HG02970 (cell line): ENCODE measurements around the gene ANKRD2.
"Not testable (repeated sequence)": the region's sequence is repeated elsewhere in the genome, so short reads cannot be mapped to it uniquely, and the experiment has no call there.

Experiments
- ATAC-seq: cut with Tn5 transposase; IDR thresholded peaks from one replicate; pipeline ENCODE4 v1.9.1; 2021; ENCODE audit warnings: mild to moderate bottlenecking, moderate library complexity, moderate number of reproducible peaks; ENCODE audit not compliant: unreplicated experiment, low FRiP score

Gene ANKRD2

DNA sequence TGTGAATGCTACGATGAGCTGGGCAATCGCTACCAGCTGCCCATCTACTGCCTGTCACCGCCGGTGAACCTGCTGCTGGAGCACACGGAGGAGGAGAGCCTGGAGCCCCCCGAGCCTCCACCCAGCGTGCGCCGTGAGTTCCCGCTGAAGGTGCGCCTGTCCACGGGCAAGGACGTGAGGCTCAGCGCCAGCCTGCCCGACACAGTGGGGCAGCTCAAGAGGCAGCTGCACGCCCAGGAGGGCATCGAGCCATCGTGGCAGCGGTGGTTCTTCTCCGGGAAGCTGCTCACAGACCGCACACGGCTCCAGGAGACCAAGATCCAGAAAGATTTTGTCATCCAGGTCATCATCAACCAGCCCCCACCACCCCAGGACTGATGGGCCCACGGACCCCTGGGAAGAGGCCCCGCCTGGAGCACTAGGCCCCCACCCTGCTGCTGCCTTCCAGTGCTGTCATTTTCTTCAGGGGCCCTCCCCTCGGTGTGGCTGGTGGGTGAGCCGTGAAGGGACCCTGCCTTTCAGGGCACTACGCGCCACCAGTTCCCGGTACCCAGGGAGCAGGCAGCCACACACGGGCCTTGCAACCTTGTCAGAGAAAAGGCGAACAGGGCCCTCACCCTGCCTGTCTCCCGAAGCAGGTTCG lies 2.3 kb upstream of the ANKRD2 start:
- no peak for ATAC-seq

DNA sequence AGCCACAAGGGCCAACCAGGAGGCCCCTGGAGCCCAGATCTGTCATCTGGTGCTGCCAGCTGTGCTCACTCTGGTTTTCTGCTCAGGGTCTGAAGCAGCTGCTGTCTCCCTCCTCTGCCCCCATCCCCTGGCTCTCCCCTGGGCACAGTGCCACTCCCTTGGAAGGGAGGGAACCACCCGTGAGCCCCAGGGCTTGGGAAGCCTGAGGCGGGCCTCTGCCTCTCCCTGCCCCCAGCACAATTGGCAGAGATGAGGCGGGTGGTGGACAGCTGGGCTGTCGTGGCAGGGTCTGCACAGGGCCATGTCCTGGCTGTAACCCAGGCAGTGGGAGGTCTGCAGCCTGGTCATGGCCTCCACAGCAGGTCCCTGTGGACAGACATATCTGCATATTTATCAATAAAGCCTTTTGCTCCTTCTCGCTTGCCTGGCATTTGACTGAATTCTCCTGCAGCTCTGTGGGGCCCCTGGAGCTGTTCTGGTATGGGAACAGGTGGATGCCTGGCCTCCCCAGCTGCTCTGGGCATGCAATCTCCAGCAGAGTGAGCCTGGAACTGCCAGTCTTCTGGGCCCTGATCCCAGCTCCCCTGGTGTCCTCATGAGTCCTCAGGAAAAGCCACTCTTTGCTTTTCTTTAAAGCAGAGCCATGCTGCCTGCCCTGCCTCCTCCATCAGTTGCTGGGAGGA lies 1.6 kb upstream of the ANKRD2 start:
- no peak for ATAC-seq

DNA sequence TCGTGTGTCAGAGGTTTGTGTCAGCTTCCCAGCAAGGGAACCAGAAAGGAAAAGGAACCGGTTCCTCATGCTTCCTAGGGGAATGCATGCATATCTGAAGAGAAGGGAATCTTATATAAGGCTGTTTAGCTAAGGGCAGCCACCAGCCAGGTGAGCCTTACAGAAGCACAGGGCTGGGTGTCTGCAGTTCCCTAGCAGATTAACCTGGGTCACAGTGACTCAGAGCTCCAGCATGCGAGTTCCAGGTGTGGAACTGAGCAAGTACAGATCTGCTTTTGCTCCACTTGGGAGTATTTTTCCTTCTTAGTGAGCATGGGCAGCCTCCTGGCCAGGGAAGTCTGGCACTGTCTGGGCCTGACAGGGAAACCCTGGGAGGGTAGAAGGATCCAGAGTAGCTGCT lies 957 bp upstream of the ANKRD2 start:
- ATAC-seq: no peak

DNA sequence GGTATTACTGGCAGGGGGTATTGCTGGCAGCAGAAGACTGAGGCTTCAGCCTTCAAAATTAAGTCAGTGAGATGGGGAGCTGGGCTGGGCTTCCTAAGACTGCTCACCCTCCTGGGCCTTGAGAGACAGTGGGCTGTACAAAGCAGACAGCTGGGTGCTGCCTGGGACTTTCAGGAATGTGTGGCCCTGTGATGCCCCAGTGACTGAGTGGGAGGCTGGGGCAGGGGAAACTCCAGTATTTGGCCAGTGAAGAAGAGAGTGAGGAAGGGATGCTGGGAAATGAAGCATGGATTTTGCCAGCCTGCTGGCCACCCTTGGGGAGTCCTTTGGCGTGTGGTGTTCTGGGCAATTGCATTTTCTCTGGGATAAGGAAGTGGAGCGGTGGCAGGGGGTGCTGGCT lies 442 bp downstream of the ANKRD2 start:
- ATAC-seq: no peak

DNA sequence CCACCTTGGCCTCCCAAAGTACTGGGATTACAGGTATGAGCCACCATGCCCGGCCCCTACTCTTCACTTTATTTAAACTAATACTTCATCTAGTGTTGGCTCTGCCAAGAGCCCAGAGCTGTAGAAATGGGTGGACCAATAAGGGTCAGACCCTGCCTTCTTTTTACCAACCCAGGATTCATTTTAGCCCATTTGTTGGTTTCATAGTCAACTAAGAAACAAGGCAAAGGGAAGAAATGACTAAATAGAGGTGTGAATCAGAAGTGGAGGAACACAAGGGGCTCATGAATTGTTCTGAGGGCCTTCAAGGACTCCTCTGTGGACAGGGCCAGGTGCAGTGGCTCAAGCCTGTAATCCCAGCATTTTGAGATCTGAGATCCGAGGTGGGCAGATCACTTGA lies 1.1 kb downstream of the ANKRD2 start:
- ATAC-seq: no peak

DNA sequence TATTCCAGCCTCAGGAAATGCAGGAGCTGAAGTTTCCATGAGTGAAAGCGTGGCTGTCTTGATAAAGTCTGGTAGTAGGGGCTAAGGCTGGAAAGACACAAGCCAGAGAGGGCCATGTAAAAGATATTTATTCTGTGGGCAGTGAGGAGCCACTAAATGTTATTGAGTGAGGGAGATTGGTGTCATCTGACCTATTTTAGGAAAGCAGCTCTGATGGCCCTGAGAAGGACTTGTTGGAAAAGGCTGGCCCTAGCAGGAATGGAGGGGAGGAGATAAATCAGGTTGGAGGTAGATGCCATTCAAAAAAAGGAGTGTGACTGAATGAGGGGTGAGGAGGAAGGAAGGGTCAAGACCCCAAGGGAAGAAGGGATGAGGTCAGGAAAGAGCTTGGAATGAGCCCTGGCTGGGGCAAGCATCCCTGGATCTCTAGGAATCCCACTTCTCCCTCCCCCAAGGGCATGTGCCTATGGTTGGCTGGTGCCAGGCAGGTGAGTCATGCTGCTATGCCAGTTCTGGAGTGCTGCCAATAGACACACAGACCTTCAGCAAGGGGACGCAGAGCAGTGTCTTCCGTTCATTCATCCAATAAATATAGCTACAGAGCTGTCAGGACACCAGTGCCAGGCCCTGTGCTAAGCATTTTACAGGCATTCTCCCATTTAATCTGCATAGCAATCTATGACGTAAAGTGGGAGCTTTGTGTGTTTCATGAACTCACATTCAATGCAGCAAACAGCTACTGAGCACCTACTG lies 2.0 kb downstream of the ANKRD2 start:
- ATAC-seq: no peak

DNA sequence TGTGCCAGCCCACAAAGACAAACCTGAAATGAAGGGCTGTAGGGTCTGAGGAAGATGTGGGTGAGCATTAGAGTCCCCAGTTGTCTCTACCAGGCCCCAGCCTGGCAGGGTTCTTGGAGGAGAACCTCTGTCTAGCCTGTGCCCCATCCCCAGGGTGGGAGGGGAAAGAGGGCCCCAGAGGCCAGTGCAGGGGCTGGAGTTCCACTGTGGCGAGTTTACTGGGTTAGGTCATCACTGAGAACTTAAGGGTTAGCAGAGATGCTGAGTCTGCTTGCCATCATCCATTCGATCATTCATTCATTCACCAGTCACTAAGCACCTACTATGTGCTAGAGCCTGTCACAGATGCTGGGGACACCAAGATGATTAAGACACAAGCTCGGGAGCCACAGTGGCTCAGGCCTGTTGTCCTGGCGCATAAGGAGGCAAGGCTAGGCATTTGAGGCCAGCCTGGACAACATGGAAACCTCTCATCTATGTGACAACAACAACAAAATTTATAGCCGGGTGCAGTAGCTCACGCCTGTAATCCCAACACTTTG lies 2.6 kb downstream of the ANKRD2 start:
- no peak for ATAC-seq

DNA sequence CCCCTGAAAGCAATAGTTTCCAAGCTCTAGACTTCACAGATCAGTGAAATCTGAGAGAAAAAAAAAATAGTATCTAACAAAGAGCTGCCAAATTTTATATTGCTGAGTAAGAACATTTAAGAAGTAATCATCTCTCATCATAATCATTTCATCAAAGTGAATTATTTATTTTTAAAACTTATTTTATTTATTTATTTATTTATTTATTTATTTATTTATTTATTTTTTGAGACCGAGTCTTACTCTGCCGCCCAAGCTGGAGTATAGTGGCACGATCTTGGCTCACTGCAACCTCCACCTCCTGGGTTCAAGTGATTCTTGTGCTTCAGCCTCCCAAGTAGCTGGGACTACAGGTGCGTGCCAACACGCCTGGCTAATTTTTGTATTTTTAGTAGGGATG lies 3.9 kb downstream of the ANKRD2 start:
- ATAC-seq: not testable (repeated sequence)

DNA sequence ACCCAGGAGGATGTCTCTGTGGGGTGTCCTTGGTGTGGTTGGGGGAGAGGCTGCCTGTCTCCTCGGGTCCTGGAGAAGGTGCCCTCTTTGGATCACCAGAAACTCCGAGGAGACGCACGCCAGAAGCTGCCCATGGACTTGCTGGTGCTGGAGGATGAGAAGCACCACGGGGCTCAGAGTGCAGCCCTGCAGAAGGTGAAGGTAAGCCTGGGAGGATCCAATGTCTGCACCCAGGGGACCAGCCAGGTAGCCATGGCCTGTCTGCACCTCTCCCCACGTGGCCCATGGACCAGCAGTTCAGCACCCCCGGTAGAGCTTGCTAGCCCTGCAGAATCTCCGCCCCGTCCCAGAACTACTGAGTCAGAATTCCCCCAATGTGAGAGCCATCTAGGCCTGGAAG lies 5.1 kb downstream of the ANKRD2 start:
- no peak for ATAC-seq

DNA sequence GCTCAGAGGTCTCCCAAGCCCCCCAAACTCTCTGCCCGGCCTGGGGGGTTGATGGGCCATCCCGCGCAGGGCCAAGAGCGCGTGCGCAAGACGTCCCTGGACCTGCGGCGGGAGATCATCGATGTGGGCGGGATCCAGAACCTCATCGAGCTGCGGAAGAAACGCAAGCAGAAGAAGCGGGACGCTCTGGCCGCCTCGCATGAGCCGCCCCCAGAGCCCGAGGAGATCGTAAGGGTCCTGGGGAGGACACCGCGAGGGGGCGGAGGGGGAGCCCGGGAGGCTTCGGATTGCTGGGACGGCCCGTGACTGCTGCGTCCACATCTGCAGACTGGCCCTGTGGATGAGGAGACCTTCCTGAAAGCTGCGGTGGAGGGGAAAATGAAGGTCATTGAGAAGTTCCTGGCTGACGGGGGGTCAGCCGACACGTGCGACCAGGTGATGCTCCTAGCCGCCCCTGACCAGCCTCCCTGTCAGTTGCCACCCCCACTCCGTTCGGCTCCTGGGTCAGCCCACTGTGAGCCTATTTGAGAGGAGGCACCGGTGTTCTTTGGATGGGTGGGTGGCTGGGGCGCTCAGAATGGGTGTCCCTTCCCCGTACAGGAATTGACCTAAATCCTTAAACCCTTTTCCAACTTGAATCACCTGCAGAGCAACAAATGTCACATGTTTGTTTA lies 5.7 kb downstream of the ANKRD2 start:
- no peak for ATAC-seq

DNA sequence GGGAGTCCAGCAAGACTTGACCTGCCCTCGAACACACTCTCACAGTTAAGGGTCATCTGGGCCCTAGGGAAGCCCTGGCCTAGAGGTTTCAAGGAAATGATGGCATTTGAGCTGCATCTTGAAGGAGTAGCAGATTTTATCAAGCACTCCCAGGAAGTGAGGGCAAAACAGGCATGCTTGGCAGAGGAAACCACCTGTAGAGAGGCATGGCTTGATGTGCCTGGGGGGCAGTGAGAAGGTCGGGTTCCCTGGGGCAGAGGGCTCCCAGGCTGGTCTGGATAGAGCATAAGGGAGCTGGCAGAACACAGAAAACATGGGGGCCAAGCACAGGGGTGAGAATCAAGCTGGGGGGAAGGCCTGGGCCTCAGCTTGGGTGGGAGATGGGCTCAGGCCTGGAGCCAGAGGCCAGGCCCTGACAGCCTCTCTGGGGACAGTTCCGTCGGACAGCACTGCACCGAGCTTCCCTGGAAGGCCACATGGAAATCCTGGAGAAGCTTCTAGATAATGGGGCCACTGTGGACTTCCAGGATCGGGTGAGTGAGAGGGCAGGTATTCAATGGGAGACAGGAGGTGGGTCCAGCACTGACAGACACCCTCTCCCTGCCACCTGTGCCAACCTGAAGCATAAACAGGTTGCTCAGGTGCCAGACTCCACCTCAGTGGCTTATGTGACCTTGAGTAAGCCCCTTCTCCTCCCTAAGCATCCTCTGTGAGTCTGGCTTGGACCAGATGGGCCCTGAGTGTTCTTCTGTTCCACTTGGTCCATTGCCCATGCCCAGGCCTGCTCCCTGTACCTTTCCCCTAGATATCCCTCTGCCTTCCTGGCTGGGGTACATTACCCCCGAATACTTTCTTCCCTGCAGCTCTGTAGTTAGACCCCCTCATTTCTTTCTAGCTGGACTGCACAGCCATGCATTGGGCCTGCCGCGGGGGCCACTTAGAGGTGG lies 8.1 kb downstream of the ANKRD2 start:
- no peak for ATAC-seq

DNA sequence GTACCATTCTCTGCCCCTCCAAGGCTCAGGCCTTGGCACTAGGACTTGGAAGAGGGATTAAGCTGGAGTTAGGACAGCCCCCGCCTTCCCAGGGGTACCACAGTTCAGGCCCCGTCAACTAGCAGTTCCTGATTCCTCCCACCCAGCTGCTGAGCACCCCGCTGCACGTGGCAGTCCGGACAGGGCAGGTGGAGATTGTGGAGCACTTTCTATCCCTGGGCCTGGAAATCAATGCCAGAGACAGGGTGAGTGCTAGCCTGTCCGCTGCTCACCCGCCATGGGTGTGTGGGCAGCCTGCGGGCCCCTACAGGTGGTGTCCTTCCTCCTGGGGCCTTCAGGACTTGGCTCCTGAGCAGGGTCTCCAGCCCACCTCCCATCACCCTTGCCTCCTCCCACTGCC lies 9.6 kb downstream of the ANKRD2 start:
- ATAC-seq: no peak

DNA sequence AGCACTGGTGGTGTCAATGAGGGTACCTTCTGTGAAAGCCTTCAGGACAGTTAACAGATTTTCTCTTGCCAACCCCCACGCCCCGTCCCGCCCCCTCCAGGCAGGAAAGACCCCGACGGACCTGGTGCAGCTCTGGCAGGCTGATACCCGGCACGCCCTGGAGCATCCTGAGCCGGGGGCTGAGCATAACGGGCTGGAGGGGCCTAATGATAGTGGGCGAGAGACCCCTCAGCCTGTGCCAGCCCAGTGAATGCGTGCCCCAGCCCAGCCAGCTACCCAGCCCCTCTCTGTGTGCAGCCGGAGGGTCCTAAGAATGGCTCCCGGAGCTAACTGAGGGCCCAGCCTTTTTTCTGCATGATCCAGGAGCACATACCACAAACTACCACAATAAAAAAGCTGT lies 10.9 kb downstream of the ANKRD2 start:
- no peak for ATAC-seq

DNA sequence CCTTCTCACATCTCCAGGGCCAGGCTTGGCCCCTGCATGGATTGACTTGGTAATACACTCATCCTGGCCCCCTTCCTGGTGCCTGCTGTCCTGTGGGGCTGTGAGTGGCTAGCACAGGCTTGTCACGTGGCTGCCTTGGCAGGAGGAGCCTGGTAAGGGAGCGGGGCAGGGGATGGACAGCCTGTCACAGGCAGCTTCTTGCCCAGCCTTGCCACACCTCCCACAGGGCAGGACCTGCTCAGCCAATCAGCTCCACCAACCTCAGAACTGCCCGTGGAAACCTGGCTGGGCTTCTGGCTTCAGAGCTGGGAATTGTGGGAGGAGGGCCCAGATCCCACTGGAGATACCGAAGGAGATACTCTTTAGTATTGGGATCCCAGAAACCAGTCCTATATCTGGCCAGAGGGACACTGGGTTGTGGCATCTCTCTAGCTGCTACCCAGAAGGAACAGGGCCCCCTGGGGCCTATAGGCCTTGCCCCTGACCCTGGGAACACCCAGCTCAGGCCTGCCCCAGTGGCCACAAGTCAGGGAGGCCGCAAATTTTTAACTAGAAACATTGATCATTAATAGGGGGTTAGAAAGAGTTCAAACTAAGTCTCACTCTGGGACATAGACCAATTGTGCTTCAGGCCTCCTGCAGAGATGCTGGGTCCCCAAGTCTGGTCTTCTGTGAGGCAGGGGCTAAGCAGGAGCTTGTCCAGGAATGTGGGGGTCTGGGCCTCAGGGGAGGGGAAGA lies 11.7 kb downstream of the ANKRD2 start, which contains the start of gene HOGA1:
HOGA1 (plus strand) TSS at position 330 of the 738 bp plus-strand sequence; CDS start at position 645, 315 bp downstream.
- no peak for ATAC-seq

DNA sequence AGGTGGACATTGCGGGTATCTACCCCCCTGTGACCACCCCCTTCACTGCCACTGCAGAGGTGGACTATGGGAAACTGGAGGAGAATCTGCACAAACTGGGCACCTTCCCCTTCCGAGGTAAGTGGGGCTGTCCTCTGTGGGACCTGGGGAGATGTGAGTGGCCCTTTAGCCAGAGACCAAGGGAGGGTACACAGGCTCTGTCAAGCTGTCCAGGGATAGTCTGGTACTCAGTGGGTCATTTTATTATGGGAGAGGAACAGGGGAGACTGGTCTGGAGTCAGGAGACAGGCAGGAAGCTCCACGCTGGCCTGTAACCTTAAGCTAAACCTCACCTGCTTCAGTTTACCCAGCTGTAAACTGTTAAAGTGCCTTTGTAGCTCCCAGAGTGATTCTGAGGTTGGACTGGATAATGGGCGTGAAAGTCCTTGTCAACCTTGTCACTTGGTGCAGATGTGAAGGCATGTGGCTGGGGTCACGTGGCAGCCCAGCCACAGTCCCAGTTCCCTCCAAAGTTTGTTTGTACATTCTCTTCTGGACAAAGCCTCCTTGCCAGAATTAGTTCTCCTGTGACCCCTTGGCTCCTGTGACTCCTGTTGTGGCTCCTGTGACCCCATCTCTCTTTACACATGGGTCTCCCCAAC lies 12.3 kb downstream of the ANKRD2 start:
- no peak for ATAC-seq

DNA sequence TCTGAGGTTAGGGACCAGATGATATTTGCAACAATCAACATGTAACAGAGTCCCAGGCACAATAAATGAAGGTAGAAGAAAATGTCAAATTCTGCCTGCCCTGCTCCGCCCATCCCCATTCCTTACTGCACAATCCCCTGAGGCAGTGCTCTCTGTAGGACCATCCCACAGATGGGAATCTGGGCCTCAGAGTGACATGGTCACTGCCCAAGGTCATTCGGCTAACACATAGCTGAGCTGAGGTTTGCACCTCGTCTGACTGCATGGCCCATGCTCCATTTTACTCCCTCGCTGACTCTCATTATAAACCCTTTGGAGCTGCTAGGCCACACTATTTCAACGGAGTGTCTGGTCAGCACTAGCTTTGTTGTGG lies 12.8 kb downstream of the ANKRD2 start:
- ATAC-seq: no peak

DNA sequence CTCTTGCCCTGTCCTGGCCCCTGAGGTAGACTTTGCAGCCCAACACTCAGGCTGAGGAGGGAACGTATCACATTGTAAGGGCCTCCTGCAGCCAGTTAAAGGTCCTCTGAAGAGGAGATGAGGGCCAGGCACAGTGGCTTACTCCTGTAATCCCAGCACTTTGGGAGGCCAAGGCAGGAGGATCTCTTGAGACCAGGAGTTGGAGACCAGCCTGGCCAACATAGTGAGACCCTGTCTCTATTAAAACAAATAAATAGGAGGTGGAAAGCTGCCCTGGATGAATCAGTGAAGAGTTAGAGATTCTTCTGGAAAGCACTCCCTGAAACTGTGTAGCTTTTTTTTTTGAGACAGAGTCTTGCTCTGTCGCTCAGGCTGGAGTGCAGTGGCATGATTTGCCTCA lies 14.6 kb downstream of the ANKRD2 start:
- ATAC-seq: no peak

DNA sequence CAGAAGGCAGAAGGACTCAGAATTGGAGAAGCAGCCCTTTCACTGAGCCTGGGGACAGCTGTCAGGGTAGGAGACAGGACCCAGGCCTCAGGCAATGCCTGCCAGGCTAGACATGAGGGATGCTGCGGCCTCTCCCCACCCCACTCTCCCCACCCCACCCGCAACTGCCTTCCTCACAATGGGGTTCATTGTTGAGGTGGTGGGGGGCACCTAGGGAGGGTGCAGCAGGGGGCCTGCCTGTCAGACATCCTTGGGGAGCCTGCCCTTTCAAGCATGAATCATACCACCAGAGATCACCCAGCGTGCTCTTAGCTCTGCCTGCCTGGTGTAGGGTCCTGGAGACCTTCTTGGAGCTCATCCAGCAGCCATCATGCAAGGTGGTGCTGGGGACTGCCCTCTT lies 16.9 kb downstream of the ANKRD2 start, which contains the start of gene C10orf62:
C10orf62 (plus strand) TSS at position 243 of the 400 bp plus-strand sequence. CDS start 177 bp downstream, outside the sequence.
- ATAC-seq: no peak
